HG02870 (cell line): ENCODE results near the gene C1QTNF8.

Experiments used
- ATAC-seq: cut with Tn5 transposase; IDR thresholded peaks from one replicate; pipeline ENCODE4 v1.9.1; 2021; ENCODE audit warnings: mild to moderate bottlenecking, moderate library complexity; ENCODE audit not compliant: unreplicated experiment

The C1QTNF8 gene

DNA sequence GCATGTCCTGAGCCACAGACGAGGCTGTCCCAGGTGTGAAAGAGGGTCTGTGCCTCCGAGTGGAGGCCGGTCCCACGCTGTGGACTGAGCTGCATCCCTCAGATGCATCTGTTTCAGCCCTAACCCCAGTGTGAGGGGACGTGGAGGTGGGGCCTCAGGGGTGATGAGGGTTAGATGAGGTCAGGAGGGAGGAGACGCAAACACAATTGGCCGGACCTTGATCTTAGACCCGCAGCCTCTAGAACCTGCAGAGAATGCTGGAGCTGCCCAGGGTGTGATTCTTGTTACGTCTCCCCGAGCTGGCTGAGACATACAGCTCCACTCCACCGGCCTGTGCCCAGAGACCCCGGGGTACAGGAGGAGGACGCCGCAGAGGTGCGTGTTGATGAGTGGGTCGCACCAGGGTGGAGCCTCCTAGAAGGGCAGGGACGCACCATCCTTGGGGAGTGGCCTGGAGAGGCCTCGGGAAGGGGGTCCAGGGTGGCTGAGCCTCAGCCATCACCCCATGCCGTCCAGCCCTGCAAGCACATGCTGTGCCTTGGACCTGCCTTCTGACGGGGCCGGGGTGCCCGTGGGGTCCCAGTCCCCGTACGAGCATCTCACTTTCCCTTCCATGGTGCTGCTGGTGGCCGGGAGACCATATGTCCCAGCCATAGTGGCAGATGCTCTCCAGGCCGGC lies 16.6 kb upstream of the C1QTNF8 start:
- ATAC-seq = no peak

DNA sequence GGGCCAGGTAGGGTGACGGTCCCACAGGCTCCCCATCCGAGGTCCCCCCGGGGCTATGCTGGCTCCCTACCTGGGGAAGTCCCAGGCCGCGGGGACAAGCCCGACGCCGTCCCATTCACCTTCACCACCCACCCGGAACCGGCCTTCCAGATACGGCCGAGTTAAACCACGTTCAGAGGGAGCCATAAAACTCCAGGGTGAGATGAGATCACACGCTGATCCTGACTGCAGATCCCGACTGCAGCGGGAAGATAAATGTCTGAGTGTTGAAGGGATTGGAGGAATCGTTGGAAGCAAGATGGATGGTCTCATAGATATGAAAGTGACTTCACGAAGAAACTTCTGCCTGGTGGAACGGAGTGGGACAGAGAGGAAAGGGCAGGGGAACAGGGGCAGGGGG lies 13.6 kb upstream of the C1QTNF8 start:
- ATAC-seq = no peak

DNA sequence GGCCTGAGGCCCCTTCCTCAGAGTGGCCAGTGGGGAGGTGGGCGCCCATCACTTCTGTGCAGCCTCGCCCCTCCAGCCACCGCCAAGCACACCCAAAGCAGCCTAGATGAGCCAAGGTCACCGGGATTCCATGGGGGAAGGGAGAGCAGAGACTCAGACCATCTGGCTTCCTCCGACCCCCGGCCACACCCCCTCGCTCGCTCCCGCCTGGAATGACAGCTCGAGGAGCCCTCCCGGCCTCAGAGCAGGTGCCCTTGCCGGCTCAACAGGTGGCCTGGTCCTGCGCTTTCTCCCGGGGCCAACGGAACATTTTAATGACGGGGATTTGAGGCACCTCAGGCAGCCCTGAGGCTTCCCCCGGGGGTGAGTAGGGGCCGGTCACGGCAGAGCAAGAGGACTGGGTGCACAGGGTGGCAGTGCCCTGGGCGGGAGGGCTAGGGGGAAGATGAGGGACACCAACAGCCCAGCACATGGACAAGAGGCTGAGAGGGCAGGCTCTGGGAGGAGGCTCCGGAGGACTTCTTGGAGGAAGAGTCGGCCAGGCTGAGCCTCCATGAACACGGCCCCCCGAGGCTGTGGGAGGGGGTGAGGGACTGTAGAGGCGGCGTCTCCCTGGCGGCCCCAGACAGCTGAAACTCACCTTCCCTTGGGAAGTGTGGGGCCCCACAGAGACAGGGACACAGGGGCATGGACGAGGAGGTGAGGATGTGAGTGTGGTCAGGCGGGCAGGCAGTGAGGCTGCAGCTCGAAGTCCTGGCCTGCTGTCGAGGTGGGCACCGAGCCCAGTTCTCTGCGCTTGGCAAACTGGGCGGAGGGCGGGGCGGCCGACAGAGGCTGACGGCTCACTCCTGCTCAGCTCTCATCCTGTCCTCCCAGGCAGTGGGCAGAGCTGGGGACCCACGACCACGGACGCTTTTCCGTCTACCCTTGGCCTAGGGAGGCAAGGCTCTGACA lies 12.5 kb upstream of the C1QTNF8 start:
- ATAC-seq = no peak

DNA sequence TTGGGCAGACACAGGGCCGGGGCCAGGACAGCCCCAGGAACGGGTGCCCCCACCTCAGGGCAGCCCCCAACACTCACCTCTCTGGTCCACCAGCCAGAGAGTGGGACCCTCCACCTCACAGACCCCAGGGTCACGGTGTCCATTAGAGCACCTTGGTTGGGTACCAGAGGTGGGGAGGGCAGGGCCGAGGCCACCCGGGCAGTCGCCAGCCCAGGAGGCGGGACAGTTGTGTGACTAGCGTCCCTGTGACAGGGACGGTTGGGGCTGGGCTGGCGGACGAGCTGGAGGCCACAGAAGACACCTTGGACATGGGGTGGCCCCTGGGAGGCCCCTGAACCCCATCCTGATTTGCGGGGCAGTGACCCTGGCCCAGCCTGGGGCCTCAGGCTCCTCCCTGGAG lies 11.7 kb upstream of the C1QTNF8 start:
- no peak for ATAC-seq

DNA sequence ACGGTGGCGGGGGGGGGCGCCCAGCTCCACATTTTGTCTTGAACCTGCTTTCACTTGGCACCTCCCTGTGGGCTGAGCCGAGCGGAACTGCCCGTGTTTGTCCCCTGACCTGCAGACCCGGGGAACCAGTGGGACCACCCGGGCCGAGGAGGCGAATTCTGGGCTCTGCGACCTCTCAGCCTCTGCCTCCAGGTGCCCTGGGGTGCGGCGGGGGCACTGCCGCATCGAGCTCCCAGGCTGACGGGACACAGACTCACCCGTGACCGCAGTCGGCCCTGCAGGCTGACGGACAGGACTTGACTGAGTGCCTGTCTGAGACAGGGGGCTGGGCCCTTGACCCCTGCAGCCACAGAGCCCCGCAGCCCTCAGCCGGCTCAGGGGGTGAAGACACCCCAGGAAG lies 11.1 kb upstream of the C1QTNF8 start:
- ATAC-seq = no peak

DNA sequence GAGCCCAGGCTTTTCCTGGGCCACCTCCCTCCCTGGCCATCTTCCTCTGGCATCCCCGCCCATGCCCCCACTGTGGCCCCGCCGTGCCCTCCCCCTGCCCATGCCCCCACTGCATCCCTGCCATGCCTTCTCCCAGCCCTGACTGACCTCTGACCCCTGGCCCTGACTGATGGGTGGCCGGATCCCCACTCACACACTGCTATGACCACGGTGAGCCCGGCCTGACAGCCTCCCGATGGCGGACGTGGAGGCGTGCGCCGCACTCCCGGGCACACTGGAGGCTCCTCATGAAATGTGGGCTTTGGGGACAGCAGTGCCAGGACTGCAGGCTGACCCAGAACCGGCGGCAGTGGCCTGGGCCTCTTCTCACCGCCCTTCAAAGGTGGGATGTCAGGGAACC lies 10.6 kb upstream of the C1QTNF8 start:
- ATAC-seq = no peak

DNA sequence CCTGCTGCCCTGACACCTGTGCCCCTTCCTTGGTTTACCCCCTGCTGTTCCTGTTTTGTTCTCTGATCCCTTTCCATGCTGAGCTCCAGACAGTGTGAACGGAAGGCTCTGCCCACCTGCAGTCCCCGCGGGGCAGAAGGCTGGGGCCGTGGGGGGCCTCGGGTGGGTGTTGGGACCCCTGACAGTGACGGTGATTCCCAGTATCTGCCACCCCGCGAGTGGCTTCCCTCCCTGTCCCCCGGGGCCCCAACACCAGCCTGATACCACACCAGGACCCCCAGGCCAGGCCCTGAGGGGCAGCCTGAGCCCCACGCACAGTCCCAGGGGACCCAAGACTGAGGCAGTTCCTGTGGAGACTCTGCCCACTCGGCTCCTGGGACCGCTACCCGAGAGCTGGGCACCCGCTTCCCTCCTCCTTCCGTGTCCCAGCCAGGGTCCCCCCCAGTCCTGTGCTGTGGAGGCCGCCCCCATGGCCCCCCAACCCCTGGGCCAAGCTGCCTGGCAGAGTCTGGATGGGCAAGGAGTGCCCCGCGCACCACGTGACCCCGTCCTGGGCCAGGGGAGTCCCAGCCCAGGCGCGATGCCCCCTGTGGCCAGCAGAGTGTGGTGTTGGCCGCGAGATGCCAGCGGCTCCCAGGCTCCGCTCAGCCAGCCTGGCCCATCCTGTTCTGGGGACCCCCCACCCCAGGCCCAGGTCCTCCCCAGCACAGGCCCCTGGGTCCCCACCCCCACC lies 10.0 kb upstream of the C1QTNF8 start:
- ATAC-seq = no peak

DNA sequence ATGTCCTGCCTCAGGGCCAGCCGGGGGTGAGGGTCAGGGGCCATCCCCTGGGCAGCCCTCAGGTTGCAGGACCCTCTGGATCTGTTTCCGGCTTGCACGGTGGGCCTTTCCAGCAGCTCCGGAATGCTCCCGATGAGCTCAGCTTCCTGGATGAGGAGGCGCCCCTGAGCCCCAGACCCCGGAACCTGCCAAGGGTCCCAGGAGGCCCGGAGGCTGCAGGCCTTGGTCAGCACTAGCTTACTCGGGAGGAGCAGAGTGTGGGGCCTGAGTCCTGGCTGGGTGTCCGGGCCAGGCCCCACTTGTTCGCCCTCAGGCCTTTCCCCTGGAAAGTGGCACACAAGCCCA lies 7.6 kb upstream of the C1QTNF8 start:
- ATAC-seq = no peak

DNA sequence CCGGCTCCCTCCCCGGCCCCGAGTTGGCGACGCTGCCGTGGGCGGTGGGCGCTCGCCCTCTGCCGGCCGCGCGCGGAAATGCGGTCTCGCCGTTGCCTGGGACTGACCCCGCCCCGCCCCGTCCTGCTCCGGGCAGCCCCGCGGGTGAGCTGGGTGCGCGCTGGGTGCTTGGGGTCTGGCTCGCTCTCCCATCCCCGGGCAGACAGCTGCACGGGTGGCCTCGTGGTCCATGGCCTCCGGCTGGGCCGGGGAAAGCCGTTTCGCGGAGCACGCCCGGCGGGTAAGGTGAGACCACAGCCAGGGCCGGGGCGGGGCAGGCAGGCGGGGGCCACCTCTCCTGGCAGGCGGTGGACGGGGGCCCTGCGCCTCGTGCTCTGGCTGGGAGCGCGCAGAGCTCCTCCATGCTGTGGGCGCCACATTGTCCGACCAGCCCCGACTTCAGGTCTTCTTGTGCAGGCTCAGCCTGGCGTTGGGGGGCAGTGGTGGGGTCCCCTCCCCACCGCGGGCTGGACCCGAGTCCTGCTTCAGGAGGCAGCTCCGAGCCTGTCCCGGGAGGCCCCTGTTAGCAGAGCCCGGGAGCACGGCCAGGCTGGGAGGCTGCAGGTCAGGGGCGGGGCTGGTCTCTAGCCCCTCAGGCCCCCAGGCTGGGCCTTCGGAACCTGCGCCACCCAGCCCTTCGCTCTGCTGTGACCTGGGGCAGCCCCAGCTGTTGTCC lies 7.0 kb upstream of the C1QTNF8 start:
- ATAC-seq = no peak

DNA sequence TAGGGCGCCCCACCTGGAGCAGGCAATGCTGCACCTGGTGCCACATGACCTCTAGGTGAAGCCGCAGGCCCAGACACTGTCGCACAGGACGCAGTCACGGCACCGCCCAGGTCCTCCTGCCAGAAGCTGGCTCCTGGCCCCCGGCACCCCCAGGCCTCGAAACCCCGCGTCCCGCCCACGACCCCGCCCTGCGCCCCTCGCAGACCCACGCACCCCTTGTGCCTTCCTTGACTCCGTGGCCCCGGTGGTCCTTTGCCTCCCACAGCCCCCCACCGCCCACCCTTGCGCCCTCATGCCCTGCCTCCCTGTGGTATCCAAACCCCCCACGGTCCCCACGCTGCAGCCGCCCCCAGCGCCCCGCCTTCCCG lies 6.3 kb upstream of the C1QTNF8 start:
- no peak for ATAC-seq

DNA sequence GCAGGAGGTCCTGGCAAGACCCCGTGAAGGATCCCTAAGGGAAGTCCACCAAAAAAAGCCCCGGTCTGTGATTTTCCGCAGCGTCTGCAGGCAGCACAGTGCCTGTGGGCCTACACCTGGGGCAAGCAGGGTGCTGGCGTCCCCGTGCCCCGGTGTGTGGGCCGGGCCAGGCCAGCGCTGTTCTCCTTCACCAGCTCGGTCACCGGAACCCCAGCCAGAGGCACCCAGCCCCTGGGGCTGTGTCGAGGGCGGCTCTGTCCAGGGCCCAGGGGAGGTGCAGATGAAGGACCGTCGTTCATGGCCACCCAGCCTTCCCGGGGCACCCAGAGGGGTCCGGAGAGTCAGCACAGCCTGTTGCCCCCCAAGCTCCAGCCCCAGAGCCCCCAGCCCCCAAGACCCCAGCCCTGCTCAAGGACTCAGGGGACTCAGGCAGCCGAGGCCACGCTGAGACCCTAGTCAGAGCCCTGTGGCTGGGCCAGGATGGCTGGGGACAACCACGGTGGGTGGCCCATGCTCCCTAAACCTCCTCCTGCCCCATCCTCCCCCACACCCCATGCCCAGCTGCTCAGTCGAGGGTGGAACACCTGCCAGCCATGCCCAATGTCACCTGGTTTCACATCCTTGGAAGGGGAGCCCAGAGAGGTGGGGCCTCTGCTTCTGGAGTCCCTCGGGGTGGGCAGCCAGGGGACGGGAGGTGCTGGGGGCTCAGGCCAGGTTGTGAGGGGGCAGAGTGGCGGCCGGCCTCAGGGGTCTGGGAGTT lies 5.7 kb upstream of the C1QTNF8 start:
- no peak for ATAC-seq

DNA sequence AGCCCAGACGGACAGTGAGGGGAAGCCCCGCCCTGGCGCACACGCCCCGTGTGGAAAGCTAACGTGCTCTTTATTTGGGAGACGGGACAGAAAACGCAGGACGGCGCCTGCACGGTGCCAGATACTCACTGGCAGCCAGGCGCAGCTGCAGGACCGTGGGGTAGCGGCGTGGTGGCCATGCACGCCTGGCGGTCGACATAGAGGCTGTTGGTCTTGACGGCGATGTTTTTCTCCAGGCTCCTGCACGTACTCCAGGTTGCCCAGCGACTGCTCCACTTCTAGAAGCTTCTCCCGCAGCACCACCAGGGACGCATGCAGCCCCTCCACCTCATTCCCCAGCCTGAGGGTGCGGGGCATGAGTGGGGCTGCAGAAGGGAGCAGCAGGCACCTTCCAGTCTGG lies 5.1 kb upstream of the C1QTNF8 start:
- no peak for ATAC-seq

DNA sequence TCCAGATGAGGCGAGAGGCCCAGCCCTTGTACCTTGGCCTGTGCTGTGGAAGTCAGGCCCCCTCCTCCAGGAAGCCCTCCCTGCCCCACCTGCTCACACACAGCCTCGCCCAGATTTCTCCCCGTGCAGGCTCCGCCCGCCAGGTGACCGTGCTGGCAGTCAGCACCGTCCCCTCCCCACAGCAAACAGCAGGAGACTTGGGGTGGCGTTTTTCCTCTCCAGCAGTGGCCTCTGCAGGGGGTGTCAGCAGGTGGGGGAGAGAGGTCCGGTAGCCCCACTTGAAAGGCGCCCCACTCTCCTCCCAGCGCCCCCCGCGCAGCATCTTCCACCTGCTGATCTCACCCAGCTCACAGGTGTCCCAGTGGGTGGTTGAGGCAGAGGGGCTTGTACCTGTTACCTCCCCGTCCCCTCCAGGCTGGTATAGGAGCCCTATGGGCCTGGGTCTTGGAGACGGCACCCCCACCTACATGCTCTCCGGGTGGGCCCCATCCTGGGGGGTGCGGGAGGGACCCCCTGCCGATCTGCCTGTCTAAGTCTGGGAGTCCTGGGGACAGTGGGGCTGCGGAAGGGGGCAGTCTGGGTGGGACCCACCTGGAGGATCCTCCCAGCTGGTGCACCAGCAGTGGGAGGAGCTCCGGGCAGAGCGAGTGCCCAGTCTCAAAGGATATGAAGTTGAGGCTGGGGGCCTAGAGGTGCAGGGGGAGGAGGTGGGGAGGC lies 4.2 kb upstream of the C1QTNF8 start:
- ATAC-seq = no peak

DNA sequence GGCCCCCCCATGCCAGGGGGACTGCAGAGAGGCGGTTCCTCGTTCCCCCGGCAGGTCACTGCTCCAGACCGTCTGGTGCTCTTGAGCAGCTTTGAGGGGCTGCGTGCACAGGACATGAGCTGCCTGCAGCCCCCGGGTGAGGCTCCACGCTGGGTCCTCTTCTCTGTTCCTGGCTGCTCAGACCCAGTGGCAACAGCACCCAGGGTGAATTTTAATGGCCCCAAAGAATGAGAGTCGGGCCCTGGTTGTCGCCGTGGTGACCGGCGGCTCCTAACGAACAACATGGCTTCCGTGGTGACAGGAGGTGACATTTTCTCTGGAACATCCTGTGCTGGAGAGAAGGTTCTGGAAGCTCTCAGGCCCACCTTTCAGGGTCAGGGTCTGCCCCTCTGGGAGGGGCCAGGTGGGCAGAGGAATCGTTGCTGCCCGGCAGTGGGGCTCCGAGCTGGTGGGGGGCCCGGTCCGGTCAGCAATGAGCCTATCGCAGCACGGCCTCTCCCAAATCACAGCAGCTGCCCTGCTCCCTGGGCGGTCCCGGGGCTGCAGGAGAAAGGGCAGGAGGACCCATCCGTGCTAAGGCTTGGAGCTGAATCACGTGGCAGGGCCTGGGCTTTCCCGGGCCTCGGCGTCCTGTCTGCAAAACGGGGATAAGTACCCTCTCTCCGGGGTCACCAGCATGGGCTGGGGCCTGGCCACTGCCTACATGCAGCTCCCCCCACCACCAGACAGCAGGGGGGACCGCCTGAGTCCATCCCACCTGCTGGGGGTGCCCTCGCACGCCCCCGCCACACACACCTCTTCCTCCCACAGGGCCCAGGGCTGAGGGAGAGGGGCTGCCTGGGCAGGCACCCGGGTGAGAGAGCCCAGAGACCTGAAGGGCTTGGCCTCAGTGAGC lies 3.4 kb upstream of the C1QTNF8 start:
- no peak for ATAC-seq

DNA sequence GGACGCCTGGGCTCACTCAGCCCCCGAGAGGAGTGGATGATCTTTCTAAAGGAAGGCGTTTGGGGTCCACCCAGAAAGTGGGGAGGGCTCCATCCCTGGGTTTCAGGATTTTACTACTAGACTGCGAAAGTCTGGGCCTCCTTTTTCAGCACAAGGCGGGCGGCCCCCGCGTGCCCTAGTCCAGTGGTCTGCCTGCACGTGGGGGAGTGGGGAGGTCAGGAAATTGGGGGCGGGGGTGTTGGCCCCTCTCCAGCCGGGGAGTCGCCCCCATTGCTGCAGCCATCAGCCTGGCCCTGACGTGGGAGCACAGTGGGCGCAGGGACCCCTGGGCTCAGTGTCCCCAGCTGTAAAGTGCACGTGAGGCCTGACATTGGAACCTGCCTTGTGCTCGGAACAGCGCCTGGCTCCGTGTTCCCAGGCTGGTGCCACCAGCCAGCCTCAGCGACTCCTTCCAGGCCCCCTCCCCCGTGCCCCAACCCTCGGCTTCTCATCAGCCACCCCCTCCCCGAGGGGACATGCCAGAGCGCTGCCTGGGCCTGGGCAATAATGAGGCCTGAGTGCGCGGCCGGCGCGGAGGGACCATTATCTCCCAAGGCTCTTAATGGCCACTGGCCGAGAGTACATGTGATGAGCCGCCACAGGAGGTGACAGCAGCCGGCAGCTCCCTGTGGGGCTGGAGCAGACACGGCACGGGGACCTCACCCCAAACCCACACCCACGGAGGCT lies 2.4 kb upstream of the C1QTNF8 start:
- no peak for ATAC-seq

DNA sequence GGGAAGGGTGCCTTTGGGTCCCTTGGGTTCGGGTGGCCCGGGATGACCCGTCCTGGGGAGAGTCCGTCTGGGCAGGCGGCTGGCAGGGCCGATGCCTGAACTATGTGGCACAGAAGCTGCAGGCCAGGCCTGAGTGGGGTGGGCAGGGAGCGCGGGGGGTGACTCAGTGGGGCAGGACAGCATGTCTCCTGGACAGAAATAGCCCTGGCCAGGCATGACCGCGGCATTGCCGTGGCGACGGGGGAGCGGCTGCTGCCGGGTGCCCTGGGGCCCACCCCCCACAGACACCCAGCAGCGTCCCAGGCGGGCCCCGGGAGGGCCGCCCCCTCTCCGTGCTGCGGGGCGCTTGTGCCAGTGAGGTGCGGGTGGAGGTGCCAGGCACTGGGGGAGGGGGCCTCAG lies 1.8 kb upstream of the C1QTNF8 start:
- ATAC-seq = no peak

DNA sequence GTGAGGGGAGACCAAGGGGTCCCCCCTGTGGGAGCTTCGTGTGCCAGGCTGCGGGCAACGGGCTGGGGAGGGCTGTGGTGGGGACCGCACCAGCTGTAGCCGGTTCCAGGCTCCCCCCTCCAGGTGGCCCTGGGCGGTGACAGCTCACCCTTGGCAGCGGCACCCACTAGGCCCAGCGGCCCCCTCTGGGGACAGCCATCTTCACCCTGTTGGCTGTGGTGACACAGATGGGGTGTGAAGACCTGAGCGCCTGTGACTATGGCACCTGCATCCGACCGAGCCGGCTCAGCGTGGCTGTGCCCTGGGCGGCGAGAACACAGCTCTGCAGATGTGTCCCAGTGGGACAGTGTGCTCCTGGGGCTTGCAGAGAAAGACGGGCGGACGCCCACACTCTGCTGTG lies 1.1 kb upstream of the C1QTNF8 start:
- no peak for ATAC-seq
